Left colon (tissue), 2 donors: ENCODE results near the gene PDE9A. TPM values are rescaled to one million over a fixed set of nuclear protein-coding genes. Genes with fewer than 3 reads are reported as not detected.
A peak's percentile ranks its signal among the peaks of the same experiment; 100 is the strongest.

Source experiments
- ATAC-seq: fragments of 200-7000 bp; cut with Tn5 transposase; one replicate; pipeline ENCODE4 v1.9.1; 2020; ENCODE audit warnings: mild to moderate bottlenecking, moderate library complexity
- DNase-seq, 2 donors: peaks; one replicate each; pipeline ENCODE4 v3.0.0-alpha.2; 2020
- intact Hi-C, 2 donors: fragments of 100-400 bp; cut with DNase I in 1 of 2; cut with micrococcal nuclease in 1 of 2; formaldehyde crosslinking; loops; one replicate each; pipeline versions ENCODE4 v1.11.2 to v1.14.0; 2022; cut with DNase I, micrococcal nuclease
- total RNA-seq, 2 donors: library from RNA; stranded (reverse); fragmentation: NEBNext Ultra II Directional; extraction: Animal tissue kit (Norgen Biotek cat#: 25700); gene quantifications; one replicate each; pipeline ENCODE4 v1.2.1, GENCODE V29; 2021
- donor health status: DM: no; HTN: no; CAD: no.
- donor health status: DM: yes; HTN: yes; CAD: no.

Gene PDE9A
- total RNA-seq, 2 donors from 2014 or later, result 117 to 236 TPM

GRCh38 chr21:42677339-42678321 is 24.2 kb downstream of the PDE9A start:
- no peak for DNase-seq
- ATAC-seq, result no peak
- intact Hi-C loops, result no loop called here

GRCh38 chr21:42678618-42679295 is 25.3 kb downstream of the PDE9A start:
- intact Hi-C loops, result no loop called here
- DNase-seq (no peak), ATAC-seq (no peak)

GRCh38 chr21:42679319-42680057 is 26.1 kb downstream of the PDE9A start:
- DNase-seq, result no peak
- intact Hi-C loops, result no loop called here
- ATAC-seq, result no peak

- intact Hi-C loops, result no loop called here
- ATAC-seq (no peak), DNase-seq (no peak)
These were observed 26.6 kb downstream of the PDE9A start for GRCh38 chr21:42680058-42680330.

- intact Hi-C loops, result no loop called here
- no peak for ATAC-seq
- no peak for DNase-seq
These were observed 27.0 kb downstream of the PDE9A start for GRCh38 chr21:42680429-42680828.

- intact Hi-C loops, result no loop called here
These were observed 28.1 kb downstream of the PDE9A start for GRCh38 chr21:42681296-42682206.

GRCh38 chr21:42682661-42683210 is 29.3 kb downstream of the PDE9A start:
- intact Hi-C loops, result no loop called here
- no peak for ATAC-seq

More at GRCh38 chr21:42681296-42682206, 28.1 kb downstream of the PDE9A start:
- peak; percentile 15 for ATAC-seq
- DNase-seq, result no peak

GRCh38 chr21:42683371-42684108 is 30.1 kb downstream of the PDE9A start:
- ATAC-seq (no peak), DNase-seq (no peak)
- intact Hi-C loops, result no loop called here

More at GRCh38 chr21:42682661-42683210, 29.3 kb downstream of the PDE9A start:
- DNase-seq, result no peak

- intact Hi-C loops, result no loop called here
- DNase-seq (no peak), ATAC-seq (peak; percentile 16)
These were observed 30.9 kb downstream of the PDE9A start for GRCh38 chr21:42684109-42684916.

GRCh38 chr21:42685036-42685435 is 31.6 kb downstream of the PDE9A start:
- intact Hi-C loops, result no loop called here
- DNase-seq, result no peak
- no peak for ATAC-seq

GRCh38 chr21:42685954-42686500 is 32.6 kb downstream of the PDE9A start:
- intact Hi-C loops, result no loop called here
- no peak for ATAC-seq
- DNase-seq, result no peak

GRCh38 chr21:42687796-42688195 is 34.4 kb downstream of the PDE9A start:
- intact Hi-C loops, result no loop called here
- DNase-seq, result no peak
- no peak for ATAC-seq

- intact Hi-C loops, result no loop called here
- no peak for DNase-seq
These were observed 34.9 kb downstream of the PDE9A start for GRCh38 chr21:42688226-42688840.

GRCh38 chr21:42688841-42689371 is 35.5 kb downstream of the PDE9A start:
- ATAC-seq (peak; percentile 8), DNase-seq (peak in 1 of 2 donors; percentile 24)
- intact Hi-C loops, result no loop called here

More at GRCh38 chr21:42688226-42688840, 34.9 kb downstream of the PDE9A start:
- ATAC-seq, result no peak

- intact Hi-C loops, result no loop called here
- DNase-seq (no peak), ATAC-seq (no peak)
These were observed 37.2 kb downstream of the PDE9A start for GRCh38 chr21:42690586-42690985.
